ENCODE results near the gene OFD1.
A peak's percentile ranks its signal among the peaks of the same experiment; 100 is the strongest.
"Not testable (repeated sequence)": the region's sequence is repeated elsewhere in the genome, so short reads cannot be mapped to it uniquely, and the experiment has no call there.

The OFD1 gene

DNA sequence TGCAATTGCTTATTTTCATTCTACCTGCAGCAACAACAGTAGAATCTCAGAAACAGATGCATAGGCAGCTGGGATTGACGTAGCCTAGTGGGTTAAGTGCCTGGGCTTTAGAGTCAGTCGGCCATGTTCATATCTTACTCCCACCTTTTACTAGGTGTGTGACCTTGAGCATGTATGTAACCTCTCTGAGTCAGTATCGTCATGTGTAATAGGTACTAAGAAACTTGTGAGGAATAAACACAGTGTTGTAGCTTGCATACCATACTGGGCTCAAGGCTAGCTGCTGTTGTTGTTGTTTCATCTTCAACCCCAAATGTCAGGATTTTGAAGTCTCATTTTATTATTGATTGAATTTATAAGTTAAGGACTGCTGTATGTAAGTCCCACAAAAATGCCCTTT, 31.4 kb upstream of the OFD1 start:
- DNase-seq (ENCODE audit: low read depth in 2 of 3, low spot score in 2 of 3), result no peak

DNA sequence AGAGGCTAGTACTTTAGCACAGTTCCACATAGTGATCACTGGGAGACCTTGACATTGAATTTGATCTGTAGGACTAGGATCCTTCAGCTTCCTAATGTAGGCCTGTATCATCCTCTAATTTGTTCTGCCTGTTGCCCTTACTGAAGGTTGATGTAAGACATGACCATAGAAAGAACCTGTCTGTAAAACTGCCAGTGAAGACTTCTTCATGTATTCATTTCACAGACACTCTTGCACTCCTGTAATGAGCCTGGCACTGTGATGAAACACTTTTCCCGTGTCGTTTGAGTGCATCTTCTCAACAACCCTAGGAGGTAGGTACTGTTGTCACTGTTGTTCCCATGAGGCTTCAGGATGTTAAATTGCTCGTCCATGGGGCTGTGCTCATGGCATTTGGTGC, 31.0 kb upstream of the OFD1 start:
- no peak for DNase-seq (ENCODE audit: low read depth in 2 of 3, low spot score in 2 of 3)

DNA sequence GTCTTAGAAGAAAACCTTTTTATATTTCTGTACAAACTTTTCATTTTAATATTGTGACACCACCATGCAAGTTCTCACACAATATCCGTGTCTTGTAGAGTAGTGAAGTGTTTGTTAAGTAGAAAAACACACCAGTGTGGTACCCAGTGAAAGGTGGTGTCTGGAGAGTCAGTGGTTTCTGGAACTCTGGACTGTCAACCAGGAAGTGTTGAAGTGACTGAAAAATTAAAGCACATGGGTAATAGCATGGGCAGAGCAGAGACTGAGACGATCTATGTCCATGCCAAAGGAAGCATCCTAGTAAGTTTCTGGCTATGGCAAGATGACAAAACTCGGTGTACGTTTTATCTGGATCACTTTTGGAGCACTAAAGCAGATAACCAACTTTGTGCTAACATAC, 23.4 kb upstream of the OFD1 start:
- DNase-seq (ENCODE audit: low read depth in 2 of 3, low spot score in 2 of 3), result no peak

DNA sequence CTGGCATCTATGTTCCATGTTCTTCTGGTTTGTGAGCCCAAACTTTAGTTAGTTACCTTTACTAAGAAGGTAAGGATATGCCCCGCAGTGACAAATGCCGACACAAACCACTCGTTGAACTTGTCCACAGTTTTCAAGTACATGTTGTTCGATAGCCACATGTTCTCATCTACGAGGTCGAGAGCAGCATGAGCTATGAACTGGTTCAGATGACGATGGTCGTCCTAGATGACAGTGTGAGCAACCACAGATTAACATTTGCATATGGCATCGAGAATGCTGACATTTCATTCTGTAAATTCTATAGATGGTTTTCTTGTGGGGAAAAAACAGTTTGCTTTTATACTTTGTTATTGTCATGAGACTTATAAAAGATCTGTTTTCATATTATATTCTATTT, 18.1 kb upstream of the OFD1 start:
- DNase-seq (ENCODE audit: low read depth in 2 of 3, low spot score in 2 of 3), result no peak

DNA sequence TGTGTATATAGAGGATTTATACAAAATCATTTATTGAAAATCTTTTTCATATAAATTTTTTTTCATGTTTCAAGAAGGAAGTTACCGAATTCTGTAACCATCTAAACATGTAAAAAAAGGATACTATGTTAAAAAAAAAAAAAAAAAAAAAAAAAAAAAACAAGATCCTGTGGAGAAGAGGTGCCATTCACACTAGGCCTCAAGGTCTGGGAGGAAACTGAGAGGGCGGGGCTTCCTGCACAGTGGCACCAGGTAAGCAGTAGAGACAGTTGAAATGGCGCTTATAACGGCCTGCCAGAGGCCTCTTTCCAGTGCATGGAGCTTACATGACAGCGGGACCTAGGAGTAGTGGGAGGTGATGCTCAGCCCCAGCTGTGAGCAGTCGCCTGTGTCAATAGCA, 17.6 kb upstream of the OFD1 start:
- no peak for DNase-seq (ENCODE audit: low read depth in 2 of 3, low spot score in 2 of 3)

DNA sequence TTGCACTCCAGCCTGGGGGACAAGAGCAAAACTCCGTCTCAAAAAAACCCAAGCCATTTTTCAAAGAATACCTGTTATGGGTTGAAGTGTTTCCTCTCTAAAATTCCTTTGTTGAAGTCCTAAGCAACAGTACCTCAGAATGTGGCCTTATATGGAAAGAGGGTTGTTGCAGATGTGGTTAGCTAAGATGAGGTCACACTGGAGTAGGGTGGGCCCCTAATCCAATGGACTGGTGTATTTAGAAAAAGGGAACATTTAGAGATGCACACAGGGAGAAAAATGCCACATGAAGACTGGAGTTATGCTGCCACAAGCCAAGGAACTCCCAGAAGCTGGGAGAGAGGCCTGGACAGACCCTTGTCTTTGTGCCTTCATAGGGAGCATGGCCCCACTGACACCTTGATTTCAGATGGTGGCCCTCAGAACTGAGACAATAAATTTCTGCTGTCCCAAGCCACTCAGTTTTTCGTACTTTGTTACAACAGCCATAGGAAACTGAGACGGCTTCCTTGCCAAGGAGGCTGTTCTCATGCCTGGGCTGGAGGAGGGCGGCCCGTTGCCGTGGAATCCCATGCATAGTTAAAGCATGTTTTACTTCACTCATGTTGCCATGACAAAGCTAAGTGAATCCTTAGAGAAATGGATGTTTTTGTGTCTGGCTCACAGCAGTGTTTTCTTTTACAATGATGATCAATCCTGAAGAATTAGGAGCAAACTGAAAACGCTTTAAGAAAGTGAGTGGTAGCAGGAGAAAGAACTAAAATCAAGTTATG, 16.7 kb upstream of the OFD1 start:
- no peak for DNase-seq (ENCODE audit: low read depth in 2 of 3, low spot score in 2 of 3)

DNA sequence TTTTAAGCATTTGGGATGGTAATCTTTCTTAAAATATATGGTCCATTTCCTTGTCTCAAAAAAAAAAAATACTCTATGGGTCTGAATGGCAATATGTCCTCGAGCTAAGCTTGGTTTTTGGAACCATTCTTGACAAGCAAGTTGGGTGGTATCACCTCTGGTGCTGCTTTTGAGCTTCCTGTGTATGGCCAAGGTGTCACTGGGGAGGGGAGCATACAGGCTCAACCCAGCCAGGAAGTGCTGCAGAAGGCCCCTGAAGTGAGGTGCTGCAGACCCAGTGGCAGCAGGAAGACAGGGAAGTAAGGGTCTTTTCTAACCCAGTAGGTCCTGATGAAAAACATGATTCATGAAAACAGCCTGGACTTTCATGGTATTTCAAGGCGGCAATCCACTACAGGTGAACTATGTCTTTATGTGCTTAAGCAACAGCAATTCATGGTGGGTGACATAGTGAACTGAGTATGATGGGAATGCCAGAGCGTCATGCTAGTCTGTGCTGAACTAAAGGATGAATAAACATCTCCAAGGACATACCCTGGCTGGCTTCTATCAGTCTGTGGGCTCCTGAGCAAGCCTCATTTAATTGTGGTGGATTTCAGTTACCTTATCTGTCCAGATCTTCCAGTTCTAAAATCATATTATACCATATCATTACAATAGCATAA, 15.2 kb upstream of the OFD1 start:
- no peak for DNase-seq (ENCODE audit: low read depth in 2 of 3, low spot score in 2 of 3)

DNA sequence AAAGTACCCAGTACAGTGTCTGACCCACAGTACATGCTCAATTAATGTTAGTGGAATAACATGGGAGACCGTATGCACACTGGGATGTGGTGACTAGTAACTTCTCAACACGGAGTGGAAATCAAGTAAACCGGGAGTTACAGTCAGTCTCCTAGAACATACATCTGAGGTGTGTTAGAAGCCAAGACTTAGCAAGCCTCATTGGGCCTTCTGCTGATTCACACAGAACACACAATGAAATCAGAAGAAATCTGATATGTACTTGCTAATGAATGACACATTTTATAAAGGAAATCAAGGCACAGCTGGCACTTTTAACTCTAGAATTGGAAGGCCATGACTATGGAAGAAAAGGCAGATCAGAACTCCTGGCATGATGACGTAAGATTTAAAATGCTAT, 13.2 kb upstream of the OFD1 start:
- DNase-seq (ENCODE audit: low read depth in 2 of 3, low spot score in 2 of 3), result no peak

DNA sequence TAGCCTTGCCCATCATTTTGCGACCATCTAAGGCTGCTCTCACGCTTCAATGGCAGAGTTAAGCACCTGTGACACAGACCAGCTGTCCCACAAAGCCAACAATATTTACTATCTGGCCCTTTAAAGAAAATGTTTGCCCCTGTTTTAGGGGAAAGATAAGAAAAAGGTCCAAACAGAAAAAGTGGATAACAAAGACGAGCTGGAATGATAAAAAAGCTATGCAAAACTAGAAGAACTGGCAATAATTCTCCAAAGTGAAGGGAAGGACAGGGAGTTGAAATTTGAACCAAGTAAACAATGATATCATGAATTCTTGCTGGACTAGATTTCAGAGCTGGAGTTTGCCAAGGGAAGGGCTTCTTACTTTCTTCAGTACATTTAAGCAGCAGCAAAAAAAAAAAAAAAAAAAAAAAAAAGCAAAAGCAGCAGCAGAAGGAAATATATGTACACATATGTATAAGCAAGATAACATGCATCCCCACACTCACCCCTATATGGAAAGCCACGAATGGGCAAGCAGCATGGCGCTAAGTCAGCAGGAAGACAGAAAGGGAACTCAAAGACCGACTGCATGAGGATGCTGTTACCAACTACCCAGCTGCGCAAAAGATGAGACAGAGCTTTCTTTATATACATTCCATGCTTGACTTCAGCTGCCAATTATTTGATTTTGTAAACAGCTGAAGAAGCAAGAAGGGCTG, 12.6 kb upstream of the OFD1 start:
- DNase-seq (ENCODE audit: low read depth in 2 of 3, low spot score in 2 of 3), result no peak

DNA sequence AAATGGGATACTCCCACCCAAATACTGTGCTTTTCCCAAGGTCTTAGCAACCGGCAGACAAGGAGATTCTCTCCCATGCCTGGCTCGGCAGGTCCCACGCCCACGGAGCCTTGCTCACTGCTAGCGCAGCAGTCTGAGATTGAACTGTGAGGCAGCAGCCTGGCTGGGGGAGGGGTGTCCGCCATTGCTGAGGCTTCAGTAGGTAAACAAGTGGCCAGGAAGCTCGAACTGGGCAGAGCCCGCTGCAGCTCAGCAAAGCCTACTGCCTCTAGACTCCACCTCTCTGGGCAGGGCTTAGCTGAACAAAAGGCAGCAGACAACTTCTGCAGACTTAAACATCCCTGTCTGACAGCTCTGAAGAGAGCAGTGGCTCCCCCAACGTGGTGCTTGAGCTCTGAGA, 9.7 kb upstream of the OFD1 start:
- not testable (repeated sequence) for DNase-seq (ENCODE audit: low read depth in 2 of 3, low spot score in 2 of 3)

DNA sequence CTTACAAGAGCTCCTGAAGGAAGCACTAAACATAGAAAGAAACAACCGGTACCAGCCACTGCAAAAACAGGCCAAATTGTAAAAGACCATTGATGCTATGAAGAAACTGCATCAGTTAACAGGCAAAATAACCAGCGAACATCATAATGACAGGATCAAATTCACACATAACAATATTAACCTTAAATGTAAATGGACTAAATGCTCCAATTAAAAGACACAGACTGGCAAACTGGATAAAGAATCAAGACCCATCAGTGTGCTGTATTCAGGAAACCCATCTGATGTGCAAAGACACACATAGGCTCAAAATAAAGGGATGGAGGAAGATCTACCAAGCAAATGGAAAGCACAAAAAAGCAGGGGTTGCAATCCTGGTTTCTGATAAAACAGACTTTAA, 8.0 kb upstream of the OFD1 start:
- not testable (repeated sequence) for DNase-seq (ENCODE audit: low read depth in 2 of 3, low spot score in 2 of 3)

DNA sequence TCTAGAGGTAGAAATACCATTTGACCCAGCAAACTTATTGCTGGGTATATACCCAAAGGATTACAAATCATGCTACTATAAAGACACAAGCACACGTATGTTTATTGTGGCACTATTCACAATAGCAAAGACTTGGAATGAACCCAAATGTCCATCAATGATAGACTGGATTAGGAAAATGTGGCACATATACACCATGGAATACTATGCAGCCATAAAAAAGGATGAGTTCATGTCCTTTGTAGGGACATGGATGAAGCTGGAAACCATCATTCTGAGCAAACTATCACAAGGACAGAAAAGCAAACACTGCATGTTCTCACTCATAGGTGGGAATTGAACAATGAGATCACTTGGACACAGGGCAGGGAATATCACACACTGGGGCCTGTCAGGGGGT, 4.0 kb upstream of the OFD1 start:
- not testable (repeated sequence) for DNase-seq (ENCODE audit: low read depth in 2 of 3, low spot score in 2 of 3)

DNA sequence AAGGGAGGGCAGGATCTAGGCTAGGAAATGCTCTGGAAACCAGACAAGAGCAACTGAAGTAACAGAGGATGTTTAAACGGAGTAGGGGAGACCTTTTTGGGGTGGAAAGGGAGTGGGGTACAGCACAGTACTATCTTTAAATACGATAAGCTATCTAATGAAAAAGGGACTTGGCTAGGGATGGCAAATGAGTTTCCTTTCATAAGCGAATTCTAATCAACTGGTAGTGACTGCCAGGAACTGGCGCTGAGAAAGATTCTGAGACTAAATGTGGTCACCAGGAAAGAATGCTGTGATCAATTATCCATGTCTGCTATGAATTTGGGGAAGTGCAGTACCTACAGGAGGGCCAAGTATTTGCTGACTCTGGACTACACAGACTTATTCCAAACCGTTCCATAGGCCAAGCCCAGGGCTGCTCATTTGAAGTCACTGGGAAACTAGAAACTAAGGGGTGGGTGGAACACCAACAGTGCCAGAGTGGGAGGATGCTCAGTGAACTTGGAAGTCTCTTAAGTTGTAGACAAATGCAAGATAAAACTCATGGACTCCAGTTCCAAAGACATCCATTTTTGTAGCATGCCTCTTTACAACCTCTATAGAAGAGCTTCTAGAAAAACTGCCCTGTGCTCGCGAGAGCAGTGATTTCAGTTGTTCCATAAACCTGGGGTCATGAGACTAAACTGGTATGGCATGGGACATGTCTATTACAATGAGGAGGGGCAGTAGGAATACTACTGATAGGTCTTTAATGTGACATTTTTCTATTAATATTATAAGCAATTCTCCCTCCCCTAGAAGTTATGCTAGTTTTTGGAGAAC, 2.1 kb upstream of the OFD1 start:
- DNase-seq (ENCODE audit: low read depth in 2 of 3, low spot score in 2 of 3), result no peak

DNA sequence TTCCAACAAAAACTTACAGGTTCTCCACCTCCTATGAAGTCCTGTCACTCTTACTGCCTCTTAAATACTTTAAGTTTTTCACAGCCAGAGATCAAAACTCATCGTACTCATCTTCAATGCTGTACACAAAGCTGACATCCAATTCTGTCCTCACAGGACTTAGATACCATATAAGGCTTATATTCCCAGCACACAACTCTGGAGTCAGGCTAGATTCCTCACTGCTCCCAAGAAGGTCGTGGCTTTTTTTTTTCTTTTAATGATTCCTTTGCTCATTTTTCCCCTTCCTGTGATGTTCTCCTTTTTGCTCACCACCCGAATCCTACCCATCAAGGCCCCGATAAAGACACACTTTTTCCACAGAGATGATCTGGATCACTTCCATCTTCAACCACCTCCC, 1.0 kb upstream of the OFD1 start:
- DNase-seq (ENCODE audit: low read depth in 2 of 3, low spot score in 2 of 3), result no peak

DNA sequence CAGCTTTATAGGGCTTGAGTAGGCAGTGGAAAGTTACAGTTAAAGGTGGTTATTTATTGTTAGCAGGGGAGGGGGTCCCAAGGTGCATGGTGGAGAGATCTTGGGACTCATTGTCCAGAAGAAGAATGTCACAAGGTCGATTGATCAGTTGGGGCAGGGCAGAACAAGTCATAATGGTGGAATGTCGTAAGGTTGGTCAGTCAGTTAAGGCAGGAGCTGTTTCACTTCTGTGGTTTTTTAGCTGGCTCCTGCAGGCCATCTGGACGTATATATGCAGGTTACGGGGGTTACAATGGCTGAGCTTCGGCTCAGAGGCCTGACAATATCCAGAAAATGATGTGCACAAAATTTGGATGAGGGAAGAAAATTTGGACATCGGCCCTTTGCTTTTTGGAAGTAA, 7.1 kb downstream of the OFD1 start:
- DNase-seq (ENCODE audit: low read depth in 2 of 3, low spot score in 2 of 3), result no peak

DNA sequence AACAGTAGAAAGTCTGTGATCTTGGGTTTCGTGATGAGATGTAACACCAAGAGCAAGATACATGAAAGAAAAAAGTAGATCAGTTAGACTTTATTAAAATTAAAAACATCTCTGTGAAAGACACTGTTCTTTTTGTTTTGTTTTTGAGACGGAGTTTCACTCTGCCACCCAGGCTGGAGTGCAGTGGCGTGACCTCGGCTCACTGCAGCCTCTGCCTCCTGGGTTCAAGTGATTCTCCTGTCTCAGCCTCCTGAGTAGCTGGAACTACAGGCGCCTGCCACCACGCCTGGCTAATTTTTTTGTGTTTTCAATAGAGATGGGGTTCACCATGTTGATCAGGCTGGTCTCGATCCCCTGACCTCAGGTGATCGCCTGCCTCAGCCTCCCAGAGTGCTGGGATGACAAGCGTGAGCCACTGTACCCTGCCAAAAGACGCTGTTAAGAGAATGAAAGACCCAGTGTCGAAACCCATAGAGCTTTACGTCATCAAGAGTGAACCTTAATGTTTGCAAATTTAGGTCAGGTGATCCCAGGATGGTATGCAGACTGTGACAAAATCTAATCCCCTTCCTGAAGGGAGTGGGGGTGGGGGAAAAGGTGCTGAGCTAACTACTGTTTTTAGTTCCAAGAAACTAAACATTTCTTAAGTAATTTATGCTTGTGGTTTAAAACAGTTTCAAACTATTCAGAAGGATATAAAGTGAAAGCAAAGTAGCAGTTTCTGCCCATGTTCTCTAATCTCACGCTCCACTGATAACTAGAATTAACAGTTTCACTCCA, 8.0 kb downstream of the OFD1 start:
- peak in 1 of 3 experiments; percentile 1 for DNase-seq (ENCODE audit: low read depth in 2 of 3, low spot score in 2 of 3)

DNA sequence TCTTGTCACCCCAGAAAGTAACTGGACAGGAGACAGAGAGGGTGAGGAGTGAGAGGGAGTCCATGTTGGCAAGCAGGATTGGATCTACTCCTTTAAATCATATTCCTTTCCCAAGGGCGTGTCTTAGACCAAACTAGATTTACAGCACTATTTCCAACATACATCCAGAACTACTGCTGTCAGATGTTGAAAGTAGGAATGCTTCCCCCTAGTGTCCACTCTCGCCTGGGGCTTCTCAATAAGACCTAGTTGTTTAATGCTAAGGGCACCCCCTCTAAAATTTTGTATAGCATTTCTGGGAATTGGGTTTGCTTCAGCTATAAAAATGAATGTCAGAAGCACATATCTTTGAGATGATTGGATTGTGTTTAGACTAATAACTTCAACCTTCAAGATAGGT, 13.3 kb downstream of the OFD1 start:
- no peak for DNase-seq (ENCODE audit: low read depth in 2 of 3, low spot score in 2 of 3)

DNA sequence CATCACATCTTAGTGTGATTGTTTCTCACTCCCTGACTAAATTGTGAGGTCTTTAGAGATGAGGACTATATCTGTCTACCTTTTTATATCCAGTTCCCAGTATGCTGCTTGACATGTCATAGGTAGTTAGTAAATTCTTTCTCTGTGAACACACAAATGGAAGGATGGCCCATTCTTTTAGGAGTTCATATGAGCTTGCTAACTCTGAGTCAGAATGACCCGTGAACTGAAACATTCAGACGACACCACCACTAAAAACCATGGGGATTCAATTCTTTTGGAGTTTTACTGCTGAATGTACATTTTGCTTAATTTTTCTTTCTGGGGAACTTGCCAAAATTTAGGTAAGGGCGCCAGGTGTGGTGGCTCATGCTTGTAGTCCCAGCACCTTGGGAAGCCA, 13.9 kb downstream of the OFD1 start:
- no peak for DNase-seq (ENCODE audit: low read depth in 2 of 3, low spot score in 2 of 3)

DNA sequence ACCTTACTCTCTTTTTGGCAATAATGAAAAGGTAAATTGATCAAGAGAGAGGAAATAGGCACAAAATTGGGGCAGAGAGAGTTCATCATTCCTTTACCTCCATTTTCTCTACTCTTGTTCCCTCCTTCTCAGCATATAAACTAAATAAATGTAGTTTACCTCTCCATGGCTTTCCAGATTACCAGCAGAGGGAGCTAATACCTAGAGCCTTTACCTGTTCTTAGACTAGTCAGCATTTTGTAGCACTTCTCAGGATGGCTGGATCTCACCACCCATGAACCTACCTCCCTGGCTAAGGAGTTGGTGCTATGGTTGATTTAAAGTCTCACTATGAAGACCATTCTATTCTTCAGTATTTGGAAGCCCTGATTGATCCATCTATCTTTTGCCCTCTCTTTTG, 15.7 kb downstream of the OFD1 start:
- no peak for DNase-seq (ENCODE audit: low read depth in 2 of 3, low spot score in 2 of 3)

DNA sequence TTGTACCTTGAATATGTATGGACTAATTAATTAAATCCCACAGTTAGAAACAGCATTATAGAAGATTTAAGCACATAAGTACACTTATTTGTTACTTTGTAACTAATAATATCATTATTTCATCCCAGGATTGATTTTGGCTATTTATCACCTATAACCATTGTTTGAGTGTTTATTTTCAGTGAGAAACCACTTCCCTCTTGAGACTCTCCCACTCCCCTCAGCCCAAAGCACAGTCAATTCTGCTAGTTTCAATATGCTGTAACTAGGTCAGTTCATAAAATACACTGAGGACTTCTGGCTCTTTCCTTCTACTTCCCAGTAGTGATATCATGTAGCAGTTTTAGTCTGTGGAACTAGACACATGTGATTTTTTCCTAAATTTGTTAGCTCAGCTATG, 16.3 kb downstream of the OFD1 start:
- no peak for DNase-seq (ENCODE audit: low read depth in 2 of 3, low spot score in 2 of 3)

DNA sequence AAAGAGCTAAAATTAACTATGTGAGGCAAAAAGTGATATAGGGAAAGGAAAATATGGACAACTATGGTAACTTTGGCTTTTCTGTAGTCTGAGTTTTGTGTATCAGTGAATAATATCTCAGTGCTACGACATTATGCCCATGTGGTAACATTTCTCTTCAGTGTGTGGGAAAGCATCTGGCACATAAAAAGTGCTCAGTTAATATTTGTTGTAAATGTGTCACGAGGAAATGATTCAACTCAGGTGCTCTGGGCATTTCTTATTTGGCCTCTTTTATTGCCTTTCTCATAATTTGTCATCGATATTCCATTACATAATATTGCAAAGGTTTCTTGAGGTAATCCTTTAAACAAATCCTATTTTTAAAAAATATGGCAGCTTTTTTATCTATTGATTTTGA, 17.6 kb downstream of the OFD1 start:
- no peak for DNase-seq (ENCODE audit: low read depth in 2 of 3, low spot score in 2 of 3)
